GM19468 (cell line): ENCODE measurements around the gene CHP2.
"Not testable (repeated sequence)": the region's sequence is repeated elsewhere in the genome, so short reads cannot be mapped to it uniquely, and the experiment has no call there.

ENCODE experiments used
- ATAC-seq: cut with Tn5 transposase; IDR thresholded peaks from one replicate; pipeline ENCODE4 v1.9.1; 2021; ENCODE audit warnings: mild to moderate bottlenecking, moderate library complexity, moderate number of reproducible peaks; ENCODE audit not compliant: unreplicated experiment; ENCODE audit errors: extremely low read depth

CHP2 gene

GRCh38 chr16:23754594-23755483 lies at the start of gene CHP2:
CHP2 (plus strand) TSS chr16:23755026; CDS start chr16:23755050, 24 bp downstream.
- no peak for ATAC-seq

GRCh38 chr16:23705517-23705902 lies 49.3 kb upstream of the CHP2 start:
- ATAC-seq: no peak

- ATAC-seq: no peak
These were observed 48.4 kb upstream of the CHP2 start for GRCh38 chr16:23706439-23706838.

GRCh38 chr16:23709536-23709935 lies 45.3 kb upstream of the CHP2 start:
- no peak for ATAC-seq

GRCh38 chr16:23710008-23710407 lies 44.8 kb upstream of the CHP2 start:
- ATAC-seq: no peak

- no peak for ATAC-seq
These were observed 44.3 kb upstream of the CHP2 start for GRCh38 chr16:23710504-23710903.

- ATAC-seq: no peak
These were observed 43.0 kb upstream of the CHP2 start for GRCh38 chr16:23711785-23712184.

GRCh38 chr16:23712976-23713375 lies 41.9 kb upstream of the CHP2 start, which contains the start of gene ERN2:
ERN2 (minus strand) TSS chr16:23713222; CDS start chr16:23713187, 35 bp downstream.
- no peak for ATAC-seq

GRCh38 chr16:23716484-23716883 lies 38.3 kb upstream of the CHP2 start:
- no peak for ATAC-seq

- ATAC-seq: not testable (repeated sequence)
These were observed 32.1 kb upstream of the CHP2 start for GRCh38 chr16:23722613-23723240.

- ATAC-seq: no peak
These were observed 30.6 kb upstream of the CHP2 start for GRCh38 chr16:23724096-23724784.

GRCh38 chr16:23724785-23725131 lies 30.1 kb upstream of the CHP2 start:
- no peak for ATAC-seq

GRCh38 chr16:23726710-23727109 lies 28.1 kb upstream of the CHP2 start:
- no peak for ATAC-seq

GRCh38 chr16:23728112-23728477 lies 26.7 kb upstream of the CHP2 start:
- no peak for ATAC-seq

GRCh38 chr16:23729503-23730424 lies 25.1 kb upstream of the CHP2 start:
- ATAC-seq: no peak

GRCh38 chr16:23734176-23734893 lies 20.5 kb upstream of the CHP2 start:
- ATAC-seq: no peak

- ATAC-seq: not testable (repeated sequence)
These were observed 17.3 kb upstream of the CHP2 start for GRCh38 chr16:23737423-23738028.

GRCh38 chr16:23739516-23739915 lies 15.3 kb upstream of the CHP2 start:
- ATAC-seq: no peak
